Activated CD4-positive, alpha-beta T cell treated with anti-CD3 and anti-CD28 coated beads, Interleukin-2, amount 50 U/mL, for 4 hours (primary cell): ENCODE results near the gene PITPNB.

ENCODE experiments used
- DNase-seq, 2 experiments: peaks; one replicate each; pipeline ENCODE4 v3.0.0-alpha.2; 2020

The PITPNB gene

DNA sequence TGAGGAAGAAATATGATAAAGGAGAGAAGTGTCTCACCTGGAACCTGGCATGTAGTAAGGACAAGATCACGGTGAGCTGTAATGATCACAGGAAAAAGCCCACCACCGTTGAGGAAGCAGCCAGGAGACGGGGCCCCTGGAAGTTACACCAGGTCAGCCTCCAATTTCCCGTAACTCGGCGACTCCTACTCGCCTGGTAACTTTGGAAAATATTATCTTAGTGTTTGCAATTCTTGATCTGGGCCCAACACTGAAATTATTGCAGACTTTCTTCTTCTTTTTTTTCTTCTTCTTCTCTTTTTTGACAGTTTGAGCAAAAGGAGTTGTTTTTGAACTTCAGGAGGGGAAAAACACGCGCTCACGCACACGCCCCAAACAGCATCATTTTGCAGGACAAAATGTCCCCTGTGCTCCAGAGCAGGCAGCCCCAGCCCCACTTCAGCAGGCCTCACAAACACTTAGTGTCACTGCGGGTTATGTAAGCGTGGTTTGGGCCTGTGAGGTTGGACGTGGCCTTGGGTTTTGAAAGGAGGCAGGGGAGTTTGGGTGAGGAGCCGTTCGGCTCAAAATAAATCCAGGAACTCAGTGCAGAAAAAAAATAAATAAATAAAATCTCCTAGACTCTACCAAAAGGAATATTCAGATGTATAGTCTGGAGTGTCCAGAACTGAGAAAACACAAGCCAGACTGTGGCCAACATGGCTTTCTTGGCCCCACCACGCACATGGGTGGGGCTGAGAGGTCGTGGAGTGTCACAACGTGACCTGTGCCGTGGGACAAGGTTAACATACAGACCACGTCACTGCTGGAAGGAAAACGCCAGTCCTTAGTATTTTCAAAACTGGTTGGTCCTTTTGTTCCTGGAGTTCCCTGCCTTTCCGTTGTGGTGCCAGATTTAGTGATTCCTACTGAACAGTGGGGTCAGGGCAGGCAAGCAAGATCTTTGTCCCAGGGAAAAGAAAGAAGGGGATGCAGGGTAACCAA lies 91.2 kb downstream of the PITPNB start:
- no peak for DNase-seq

DNA sequence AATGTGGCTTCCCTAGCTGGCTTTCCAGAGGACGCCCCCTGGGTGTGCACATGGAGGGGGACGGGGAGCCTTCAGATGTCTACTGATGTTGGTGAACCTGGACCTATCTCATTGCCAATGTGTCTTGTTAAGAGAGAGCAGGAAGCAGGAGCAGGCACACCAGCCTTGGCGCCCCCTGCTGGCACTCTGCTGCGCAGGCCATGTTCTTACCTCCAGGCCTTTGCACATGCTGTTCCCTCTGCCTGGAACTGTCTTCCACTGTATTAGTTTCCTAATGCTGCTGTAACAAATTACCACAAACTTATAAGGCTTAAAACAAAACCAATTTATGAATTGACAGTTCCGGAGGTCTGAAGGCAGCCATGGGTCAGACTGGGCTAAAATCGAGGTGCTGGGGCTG lies 93.9 kb downstream of the PITPNB start:
- no peak for DNase-seq

DNA sequence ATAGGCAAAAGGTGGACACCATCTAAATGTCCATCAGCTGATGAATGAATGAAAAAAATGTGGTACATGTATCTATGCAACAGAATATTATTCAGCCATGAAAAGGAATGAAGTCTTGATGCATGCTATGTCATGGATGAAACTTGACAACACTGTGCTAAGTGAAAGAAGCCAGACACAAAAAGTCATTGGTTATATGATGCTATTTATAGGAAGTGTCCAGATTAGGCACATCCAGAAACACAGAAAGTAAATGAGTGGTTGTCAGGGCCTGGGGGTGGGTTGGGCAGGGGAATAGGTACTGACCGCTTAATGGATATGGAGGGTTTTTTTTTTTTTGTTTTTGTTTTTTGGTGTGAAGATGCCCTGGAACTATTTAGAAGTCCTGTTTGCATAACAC lies 95.8 kb downstream of the PITPNB start:
- DNase-seq: no peak

DNA sequence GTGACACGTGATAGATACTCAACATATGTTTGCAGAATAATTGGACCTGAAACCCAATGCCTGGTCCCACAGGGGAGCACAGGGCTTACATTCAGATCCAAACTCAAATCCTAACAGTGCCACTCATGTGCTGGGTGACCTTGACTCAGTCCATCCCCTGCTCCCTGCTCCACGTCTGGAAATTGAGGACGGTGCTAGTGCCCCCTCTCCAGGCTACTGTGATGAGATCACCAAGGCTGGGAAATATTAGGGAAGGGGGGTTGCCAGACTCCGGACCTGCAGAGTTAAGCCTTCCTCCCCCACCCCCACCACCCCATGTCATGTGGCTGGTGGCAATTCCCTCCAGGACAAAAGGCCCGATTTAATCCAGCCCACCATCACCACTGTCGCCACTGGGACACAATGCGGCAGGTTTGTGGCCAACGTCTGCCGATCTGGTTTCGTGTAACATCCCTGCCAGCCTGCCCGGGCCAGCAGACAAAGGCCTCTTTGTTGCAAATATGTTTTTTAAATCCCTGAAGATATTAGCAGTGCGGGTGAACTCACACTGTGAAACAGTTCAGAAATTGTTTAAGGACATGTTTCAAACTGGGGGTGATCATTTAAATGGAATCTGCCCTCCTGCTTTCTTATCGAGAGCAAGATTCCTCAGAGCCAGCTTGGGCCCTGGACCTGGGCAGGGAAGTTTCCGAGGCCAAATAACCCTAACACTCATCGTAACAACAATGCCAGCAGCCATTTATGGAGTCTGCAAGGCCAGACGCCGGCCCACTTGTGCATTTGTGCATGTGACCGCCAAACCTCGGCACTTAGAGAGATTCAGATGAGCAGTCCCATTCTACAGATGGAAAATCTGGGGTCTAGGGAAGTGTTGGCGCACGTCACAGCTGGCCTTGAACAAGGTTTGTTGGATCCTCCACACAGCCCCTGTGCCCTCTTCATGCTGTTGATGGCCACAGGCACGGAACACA lies 97.9 kb downstream of the PITPNB start:
- DNase-seq: no peak

DNA sequence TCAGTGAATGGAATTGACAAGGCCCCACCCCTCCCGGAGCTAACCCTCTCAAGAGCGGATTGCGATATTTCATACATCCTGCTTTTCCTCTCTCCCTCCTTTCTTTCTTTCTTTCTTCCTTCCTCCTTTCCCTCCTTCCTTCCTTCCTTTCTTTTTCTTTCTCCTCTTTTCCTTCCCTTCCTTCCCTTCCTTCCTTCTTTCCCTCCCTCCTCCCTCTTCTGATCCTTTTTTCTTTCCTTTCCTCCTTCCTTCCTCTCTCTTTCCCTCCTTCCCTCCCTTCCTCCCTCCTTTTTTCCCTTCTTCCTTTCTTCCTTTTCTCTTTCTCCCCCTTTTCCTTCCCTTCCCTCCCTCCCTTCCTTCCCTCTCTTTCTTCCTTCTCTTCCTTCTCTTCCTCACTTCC lies 102.5 kb downstream of the PITPNB start:
- DNase-seq: no peak

DNA sequence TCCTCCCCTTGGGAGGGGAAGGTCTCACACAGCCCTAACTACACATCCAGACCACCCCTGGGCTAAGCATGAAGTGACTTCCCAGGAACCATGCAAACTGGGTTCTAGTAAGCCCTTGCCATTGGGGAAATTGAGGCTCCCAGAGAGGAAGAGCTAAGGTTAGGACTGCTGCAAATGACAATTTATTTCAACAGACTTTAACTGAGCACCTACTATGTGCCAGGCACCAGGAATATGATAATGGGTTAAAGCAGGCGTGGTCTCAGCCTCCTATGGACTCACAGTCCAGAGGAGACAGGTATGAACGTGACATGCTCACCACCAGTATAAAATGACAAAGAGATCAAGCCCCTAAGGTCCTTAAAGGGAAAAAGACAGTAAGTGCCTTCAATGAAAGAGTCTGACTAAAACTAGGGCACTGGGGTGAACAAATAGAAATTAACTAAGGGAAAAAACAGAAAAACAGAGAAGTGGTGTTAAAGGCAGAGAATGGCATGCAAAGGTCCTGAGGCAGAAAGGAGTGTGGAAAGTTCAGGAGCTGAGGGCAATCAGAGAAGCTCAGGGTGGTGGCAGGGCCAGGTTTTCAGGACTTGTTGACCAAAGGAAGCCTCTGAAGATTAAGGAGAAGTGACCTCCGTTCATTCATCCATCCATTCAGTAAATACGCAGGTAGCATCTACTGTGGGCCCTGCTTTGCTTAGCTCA lies 103.1 kb downstream of the PITPNB start:
- DNase-seq: no peak

DNA sequence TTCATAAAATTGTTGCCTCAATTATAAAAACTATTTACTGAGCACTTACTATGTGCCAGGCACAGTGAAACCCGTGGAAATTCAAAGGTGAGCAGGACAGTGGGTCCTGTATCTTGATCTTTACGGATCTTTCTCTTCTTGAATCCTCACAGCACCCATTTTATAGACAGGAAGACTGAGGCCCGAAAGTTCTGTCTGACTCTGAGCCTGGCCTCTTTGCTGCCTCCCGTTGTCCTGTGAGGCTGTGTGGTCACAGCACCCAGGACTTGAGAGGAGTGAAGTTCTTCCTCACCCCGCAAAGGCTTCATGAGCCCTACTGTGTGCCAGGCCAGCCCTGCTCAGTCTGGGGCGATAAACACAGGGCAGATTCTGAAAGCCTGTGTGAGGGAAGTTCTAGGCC lies 104.1 kb downstream of the PITPNB start:
- DNase-seq: no peak

DNA sequence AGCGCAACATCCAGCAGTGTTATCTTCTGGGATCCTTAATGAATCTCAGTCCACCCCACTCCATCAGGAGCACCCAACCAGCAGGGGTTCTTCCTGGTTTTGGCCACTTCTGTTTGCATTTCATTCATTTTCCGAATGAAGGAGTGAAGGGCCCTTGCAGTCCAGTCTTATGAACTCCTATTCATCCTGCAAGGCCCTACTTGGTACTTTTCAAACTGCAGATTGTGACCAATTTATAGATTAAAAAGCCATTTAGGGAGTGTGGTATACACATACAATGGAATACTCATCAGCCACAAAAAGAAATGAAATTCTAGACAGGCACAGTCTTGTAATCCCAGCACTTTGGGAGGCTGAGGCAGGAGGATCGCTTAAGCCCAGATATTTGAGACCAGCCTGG lies 107.3 kb downstream of the PITPNB start:
- no peak for DNase-seq

DNA sequence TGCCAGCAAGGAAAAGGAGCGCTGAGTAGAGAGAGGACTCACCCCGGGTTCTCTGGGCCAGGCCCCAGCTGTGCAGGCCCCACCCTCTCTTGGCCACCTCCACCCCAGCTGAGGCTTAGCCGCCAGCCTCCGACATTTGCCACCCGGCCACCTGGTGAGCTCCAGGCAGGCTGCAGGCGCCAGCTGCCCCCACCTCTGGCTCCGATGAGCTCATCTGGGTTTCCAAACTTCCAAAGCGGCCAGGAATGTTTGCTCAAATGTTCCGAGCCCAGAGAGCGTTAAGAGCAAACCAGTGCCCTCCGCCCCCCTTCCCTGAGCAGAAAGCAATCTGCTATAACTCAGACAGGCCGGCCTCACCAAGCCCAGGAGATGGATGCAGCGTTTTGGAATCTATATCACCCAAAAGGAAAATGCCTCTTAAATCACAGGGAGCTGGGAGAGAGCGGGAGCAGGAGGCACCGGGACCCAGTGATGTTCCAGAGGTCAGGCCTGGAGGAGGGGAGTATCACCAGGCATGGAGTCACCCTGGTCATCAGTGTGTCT lies 108.4 kb downstream of the PITPNB start:
- no peak for DNase-seq

DNA sequence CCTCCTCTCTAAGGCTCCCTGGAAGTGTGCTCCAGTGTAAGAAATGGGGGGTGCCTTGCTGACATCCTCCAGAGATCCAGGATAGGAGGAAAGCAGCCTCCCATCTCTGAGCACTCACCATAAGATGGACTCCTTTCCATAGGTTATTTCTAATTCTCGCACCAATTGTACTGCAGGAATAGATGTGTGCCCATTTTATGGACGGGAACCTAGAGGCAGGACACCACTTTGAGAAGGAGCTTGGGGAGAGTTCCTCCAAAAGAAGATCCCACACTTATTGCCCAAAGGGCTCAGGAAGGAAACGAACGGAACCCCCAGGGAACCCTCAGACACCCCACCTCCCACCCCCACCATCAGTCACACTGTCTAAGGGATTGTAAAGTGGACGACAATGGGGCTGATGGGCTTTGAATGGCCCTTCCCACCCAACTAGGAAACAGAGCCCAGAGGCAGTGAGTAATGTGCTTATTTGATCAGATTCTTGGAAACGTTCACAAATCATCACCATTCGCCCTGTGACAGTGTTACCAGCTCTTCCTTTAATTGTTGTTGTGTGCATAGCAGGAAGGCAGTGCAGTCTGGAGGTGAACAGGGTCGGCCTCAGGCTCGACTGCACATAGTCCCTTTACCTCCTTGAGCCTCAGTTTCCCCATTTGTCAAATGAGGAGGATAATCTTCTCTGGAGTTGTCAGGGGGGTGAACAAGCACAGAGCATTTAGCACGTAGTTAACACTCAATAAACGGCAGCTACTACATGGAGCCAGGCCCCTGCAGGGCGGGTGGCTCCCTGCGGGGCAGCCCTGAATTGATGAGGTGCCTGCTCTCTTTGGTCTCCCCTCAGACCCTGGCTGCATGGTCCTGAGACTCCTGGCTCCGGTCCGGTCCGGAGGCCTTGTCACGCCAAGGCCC lies 109.1 kb downstream of the PITPNB start:
- DNase-seq: no peak

DNA sequence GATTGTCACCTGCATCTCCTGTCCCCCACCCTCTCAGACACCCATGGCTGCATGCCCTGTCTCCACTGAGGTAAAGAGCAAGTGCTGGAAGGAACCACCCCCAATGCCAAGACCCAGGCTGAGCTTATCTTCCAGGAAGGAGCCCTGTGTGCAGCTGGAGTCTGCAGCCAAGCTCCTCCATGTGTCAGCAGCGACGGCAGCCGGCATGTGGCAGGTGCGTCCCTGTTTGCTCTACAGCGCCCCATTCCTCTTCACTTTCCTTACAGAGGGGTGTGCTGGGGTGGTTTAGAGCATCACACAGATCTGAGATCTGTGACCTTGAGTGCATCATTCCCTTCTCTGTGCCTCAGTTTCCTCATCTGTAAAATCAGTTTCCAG lies 109.8 kb downstream of the PITPNB start:
- DNase-seq: no peak

DNA sequence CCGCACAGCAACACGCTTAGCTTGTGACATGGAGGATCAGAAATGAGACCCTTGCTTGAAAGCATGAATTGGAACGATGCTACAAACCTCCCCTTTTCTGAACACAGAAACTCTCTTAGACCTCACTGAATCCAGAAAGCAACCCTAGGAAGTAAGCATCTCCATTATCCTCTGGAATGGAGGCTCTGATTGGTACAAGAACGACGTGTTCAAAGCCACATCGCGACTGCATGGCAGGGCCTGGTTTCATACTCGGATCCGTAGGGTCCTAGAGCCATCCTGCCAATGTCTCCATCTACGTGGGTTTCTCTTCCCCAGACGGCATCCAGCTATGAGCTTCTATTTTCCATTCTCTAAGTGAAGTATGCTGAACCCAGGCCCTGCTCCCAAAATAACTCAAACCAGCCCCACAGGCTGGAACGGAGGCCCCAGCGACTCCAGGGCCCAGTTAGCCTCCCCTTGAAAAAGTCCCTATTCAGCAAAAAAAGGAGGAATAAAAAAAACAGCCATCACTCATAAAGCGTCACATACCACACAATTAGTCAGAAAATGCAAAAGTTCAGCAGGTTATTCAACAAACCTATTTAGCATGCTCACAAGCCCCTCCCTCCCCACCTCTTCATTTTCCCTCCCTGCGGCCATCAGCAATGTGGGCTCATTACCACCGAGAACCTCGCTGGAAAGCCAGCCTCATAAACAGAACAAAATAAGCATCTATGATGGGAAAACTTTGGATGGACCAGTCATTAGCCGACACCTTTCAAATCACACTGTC lies 110.4 kb downstream of the PITPNB start:
- no peak for DNase-seq

DNA sequence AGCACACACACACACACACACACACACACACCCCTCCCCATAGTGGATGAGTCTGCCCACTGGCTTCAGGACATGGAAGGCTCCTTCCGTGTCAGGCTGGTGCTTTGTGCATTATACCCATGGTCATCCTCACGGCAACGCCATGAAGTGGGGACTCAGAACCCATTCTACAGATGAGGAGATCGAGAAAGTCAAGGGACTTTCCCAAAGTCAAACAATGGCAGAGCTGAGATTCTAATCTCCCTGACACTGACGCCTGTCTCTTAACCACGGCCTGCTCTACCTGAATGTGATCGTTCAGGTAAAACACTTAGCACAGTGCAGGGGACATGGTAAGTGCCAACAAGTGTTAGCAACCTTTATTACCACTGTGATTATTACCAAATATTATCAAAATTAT lies 113.2 kb downstream of the PITPNB start:
- DNase-seq: no peak

DNA sequence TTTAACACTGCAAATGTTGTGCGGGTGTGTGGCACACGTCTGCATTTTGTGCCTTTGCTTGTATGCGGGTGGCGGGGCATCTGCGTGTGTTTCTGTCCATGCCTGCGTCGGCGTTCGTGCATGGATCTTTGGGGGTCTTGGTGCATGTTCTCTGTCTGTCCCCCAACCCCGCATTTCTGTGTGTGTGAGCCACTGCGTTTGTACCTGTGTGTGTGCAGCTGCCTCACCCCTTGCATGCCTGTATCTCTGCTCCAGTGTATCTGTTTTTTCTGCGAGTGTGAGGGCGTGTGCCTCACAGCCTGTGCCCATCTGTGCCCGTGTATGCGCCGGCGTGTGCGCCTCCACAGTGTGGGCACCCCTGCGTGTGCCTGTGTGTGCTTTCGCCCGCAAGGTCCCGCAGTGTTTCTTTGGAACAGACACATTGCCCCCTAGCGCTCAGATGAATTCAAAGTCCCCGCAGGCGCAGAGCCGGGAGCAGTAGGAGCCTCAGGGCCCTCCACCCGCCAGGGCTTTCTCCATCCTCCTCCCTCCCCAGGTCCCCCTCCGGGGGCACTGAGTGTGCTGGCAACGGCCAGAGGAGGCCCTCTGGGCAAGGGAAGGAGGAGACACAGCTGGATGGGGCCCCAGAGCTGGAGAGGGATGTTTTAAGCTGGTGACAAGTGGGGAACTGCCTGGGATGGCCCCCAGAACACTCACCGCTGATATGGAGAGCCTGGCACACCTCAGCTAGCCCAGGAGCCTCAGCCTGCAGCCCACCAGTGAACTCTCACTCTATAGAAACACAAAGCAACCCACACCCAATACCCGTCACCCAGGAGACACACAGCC lies 114.4 kb downstream of the PITPNB start:
- DNase-seq: peak; percentile 35 to 37

DNA sequence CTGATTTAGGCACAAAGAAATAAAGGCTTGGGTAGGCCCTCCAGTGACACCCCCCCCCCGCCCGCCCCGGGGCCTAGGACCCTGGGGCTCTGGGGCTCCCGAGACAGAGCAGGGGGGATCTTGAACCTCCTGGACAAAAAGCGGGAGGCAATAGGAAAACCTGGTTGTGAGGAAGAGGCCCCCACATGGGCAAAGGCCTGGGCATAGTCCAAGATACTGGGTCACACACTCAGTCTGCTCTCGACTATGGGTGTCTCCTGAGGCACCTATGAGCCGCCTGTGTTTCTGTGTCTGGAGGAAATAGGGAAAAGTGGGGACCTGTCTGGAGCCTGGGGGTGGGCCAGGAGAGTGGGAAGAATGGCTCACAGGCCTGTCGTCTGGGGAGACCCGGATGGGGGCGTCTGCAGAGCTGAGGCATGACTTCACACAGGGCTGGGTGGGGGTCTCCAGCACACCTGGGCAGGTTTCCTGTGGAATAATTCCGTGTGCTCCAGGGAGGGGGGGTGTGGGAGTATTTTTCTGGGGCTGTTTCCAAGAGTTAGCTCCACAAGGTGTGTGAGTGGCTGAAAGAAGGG lies 115.1 kb downstream of the PITPNB start:
- DNase-seq: no peak

DNA sequence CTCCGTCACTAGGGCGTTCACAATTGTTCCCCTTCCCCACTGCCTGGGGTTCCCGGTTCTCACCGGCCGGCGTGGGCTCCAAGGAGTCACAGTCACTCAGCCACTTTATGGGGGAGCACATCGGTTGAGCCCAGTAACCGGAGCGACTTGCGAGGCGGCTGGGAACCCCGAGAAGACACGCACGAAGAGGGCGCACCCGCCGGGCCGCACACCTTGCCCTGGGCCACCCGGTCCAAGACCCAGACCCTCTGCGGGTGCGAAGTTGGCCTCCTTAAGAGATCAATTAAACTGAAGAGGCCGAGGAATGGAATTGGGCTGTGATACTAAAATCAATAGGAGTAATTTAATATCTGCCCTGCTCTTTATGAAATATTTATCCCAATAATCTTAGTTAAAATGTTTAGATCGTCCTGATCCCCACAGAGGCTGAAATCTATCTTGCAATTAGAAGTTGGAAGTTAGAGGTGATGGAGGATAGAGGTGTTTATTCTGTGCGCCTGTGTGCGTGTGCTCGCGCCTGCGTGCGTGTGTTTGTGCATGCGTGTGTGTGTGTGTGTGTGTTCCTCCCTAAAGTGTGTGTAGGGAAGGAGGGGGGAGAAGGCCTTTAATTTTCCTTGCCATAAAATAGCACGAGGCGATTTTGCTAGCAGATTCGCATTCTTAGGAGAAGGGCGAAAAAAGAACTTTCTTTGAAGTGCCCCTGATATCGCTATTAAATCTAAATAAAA lies 116.5 kb downstream of the PITPNB start:
- no peak for DNase-seq
